Activated CD4-positive, alpha-beta memory T cell treated with anti-CD3 and anti-CD28 coated beads for 36 hours (primary cell): ENCODE data around the gene ADCK1. TPM values are rescaled to one million over a fixed set of nuclear protein-coding genes. Genes with fewer than 3 reads are reported as not detected.
A peak's percentile ranks its signal among the peaks of the same experiment; 100 is the strongest.

ENCODE experiments used
- CTCF ChIA-PET: fragments of 350-600 bp; sonication (Branson Sonifier 250); formaldehyde crosslinking; loops from one replicate; lab custom pipeline; 2021; ENCODE audit warnings: antibody characterized with exemption, inconsistent platforms; lab: Charles Lee
- POLR2A ChIA-PET: fragments of 350-600 bp; sonication (Branson Sonifier 250); formaldehyde crosslinking; loops from one replicate; lab custom pipeline; 2021; ENCODE audit warnings: antibody characterized with exemption; lab: Charles Lee
- DNase-seq: peaks from one replicate; pipeline ENCODE4 v3.0.0-alpha.2; 2020
- H3K27ac Mint-ChIP-seq: one replicate; pipeline ENCODE4 v1.8.0; 2021; ENCODE audit warnings: mixed read lengths
- H3K27me3 Mint-ChIP-seq: one replicate; pipeline ENCODE4 v1.8.0; 2021; ENCODE audit warnings: mixed read lengths
- H3K36me3 Mint-ChIP-seq: one replicate; pipeline ENCODE4 v1.8.0; 2021; ENCODE audit warnings: mixed read lengths
- H3K4me1 Mint-ChIP-seq: one replicate; pipeline ENCODE4 v1.8.0; 2021; ENCODE audit warnings: low read depth, mixed read lengths
- H3K4me3 Mint-ChIP-seq: one replicate; pipeline ENCODE4 v1.8.0; 2021; ENCODE audit warnings: mild to moderate bottlenecking, mixed read lengths
- H3K9me3 Mint-ChIP-seq: one replicate; pipeline ENCODE4 v1.8.0; 2021; ENCODE audit warnings: mixed read lengths
- intact Hi-C: fragments of 100-400 bp; cut with micrococcal nuclease; formaldehyde crosslinking; loops from one replicate; pipeline ENCODE4 v1.15.1; 2023
- total RNA-seq, 2 experiments: library from RNA; stranded (reverse); gene quantifications; one replicate each; pipeline ENCODE4 v1.2.3, GENCODE V29; 2021

ADCK1 gene
- total RNA-seq, 2 experiments from 2014 or later = 3.2 to 3.7 TPM

GRCh38 chr14:77849711-77850110 lies 49.8 kb downstream of the ADCK1 start:
- Mint-ChIP-seq H3K9me3 (no peaks in the 10 kb centered on the region), H3K4me3 (no peak overlapping the region), H3K4me1 (no peaks in the 10 kb centered on the region), H3K27me3 (no peaks in the 10 kb centered on the region), H3K27ac (no peak overlapping the region), H3K36me3 (no peaks in the 10 kb centered on the region)
- ChIA-PET CTCF (interaction anchor here (2.0 kb wide), 1 partner anchor 12 kb away, joined by 5 read pairs; no protein-coding TSS in a partner anchor), POLR2A (no interaction called here)
- no peak for DNase-seq
- intact Hi-C loops = no loop called here

GRCh38 chr14:77853919-77854318 lies 54.0 kb downstream of the ADCK1 start:
- DNase-seq = no peak
- Mint-ChIP-seq H3K9me3 (no peaks in the 10 kb centered on the region), H3K36me3 (no peaks in the 10 kb centered on the region), H3K27me3 (no peaks in the 10 kb centered on the region), H3K4me3 (no peak overlapping the region), H3K27ac (no peak overlapping the region), H3K4me1 (no peaks in the 10 kb centered on the region)
- intact Hi-C loops = no loop called here
- ChIA-PET POLR2A (no interaction called here), CTCF (interaction anchor here (1.9 kb wide), 1 partner anchor 8 kb away, joined by 6 read pairs; no protein-coding TSS in a partner anchor)

- Mint-ChIP-seq H3K36me3 (no peaks in the 10 kb centered on the region), H3K9me3 (no peaks in the 10 kb centered on the region), H3K4me1 (no peaks in the 10 kb centered on the region), H3K27ac (no peak overlapping the region), H3K27me3 (no peaks in the 10 kb centered on the region), H3K4me3 (no peak overlapping the region)
- intact Hi-C loops = no loop called here
- DNase-seq = no peak
- ChIA-PET CTCF (no interaction called here), POLR2A (no interaction called here)
Measured at GRCh38 chr14:77856941-77857340, 57.0 kb downstream of the ADCK1 start.

GRCh38 chr14:77859934-77860570 lies 60.1 kb downstream of the ADCK1 start:
- Mint-ChIP-seq H3K27ac (no peak overlapping the region), H3K36me3 (no peaks in the 10 kb centered on the region), H3K4me3 (no peak overlapping the region), H3K9me3 (no peaks in the 10 kb centered on the region), H3K27me3 (no peaks in the 10 kb centered on the region), H3K4me1 (no peaks in the 10 kb centered on the region)
- intact Hi-C loops = no loop called here
- ChIA-PET CTCF (interaction anchor here (0.8 to 4.9 kb wide), 5 partner anchors 10 to 739 kb away, joined by 4 to 35 read pairs (median 18); no protein-coding TSS in a partner anchor), POLR2A (no interaction called here)
- DNase-seq = no peak

GRCh38 chr14:77861201-77861600 lies 61.3 kb downstream of the ADCK1 start:
- Mint-ChIP-seq H3K4me3 (no peak overlapping the region), H3K36me3 (peaks cover 3% of the 10 kb centered on the region), H3K27ac (no peak overlapping the region), H3K9me3 (no peaks in the 10 kb centered on the region), H3K27me3 (no peaks in the 10 kb centered on the region), H3K4me1 (no peaks in the 10 kb centered on the region)
- intact Hi-C loops = no loop called here
- DNase-seq = no peak
- CTCF ChIA-PET = interaction anchor here (0.8 to 4.9 kb wide), 15 partner anchors 9 to 737 kb away, joined by 3 to 35 read pairs (median 5); no protein-coding TSS in a partner anchor
- POLR2A ChIA-PET = no interaction called here

GRCh38 chr14:77862154-77862786 lies 62.4 kb downstream of the ADCK1 start:
- intact Hi-C loops = loop anchor here (1.0 to 2.0 kb wide), 3 partner anchors 129 to 736 kb away; no protein-coding TSS in a partner anchor
- Mint-ChIP-seq H3K4me1 (no peaks in the 10 kb centered on the region), H3K4me3 (no peak overlapping the region), H3K27ac (no peak overlapping the region), H3K9me3 (no peaks in the 10 kb centered on the region), H3K27me3 (no peaks in the 10 kb centered on the region), H3K36me3 (peaks cover 3% of the 10 kb centered on the region)
- CTCF ChIA-PET = interaction anchor here (0.8 to 4.9 kb wide), 25 partner anchors 8 to 786 kb away, joined by 3 to 35 read pairs (median 4); no protein-coding TSS in a partner anchor
- DNase-seq = peak; percentile 82
- POLR2A ChIA-PET = no interaction called here

GRCh38 chr14:77864085-77864484 lies 64.2 kb downstream of the ADCK1 start:
- Mint-ChIP-seq H3K4me3 (no peak overlapping the region), H3K36me3 (peaks cover 3% of the 10 kb centered on the region), H3K4me1 (no peaks in the 10 kb centered on the region), H3K27me3 (no peaks in the 10 kb centered on the region), H3K9me3 (no peaks in the 10 kb centered on the region), H3K27ac (no peak overlapping the region)
- ChIA-PET CTCF (interaction anchor here (0.7 to 4.9 kb wide), 2 partner anchors 123 to 734 kb away, joined by 3 to 35 read pairs; no protein-coding TSS in a partner anchor), POLR2A (interaction anchor here (0.6 kb wide), 2 partner anchors 16 to 213 kb away, joined by 3 to 5 read pairs; no protein-coding TSS in a partner anchor)
- DNase-seq = no peak
- intact Hi-C loops = no loop called here

- POLR2A ChIA-PET = no interaction called here
- Mint-ChIP-seq H3K4me1 (no peaks in the 10 kb centered on the region), H3K27me3 (no peaks in the 10 kb centered on the region), H3K9me3 (no peaks in the 10 kb centered on the region), H3K4me3 (no peak overlapping the region), H3K27ac (no peak overlapping the region), H3K36me3 (peaks cover 3% of the 10 kb centered on the region)
- DNase-seq = no peak
- CTCF ChIA-PET = no interaction called here
- intact Hi-C loops = no loop called here
Measured at GRCh38 chr14:77864580-77864979, 64.7 kb downstream of the ADCK1 start.

- H3K36me3 Mint-ChIP-seq = peaks cover 3% of the 10 kb centered on the region
- no peak overlapping the region for H3K27ac Mint-ChIP-seq
- no peaks in the 10 kb centered on the region for H3K27me3 Mint-ChIP-seq
- CTCF ChIA-PET = no interaction called here
- DNase-seq = no peak
- H3K4me1 Mint-ChIP-seq = no peaks in the 10 kb centered on the region
- POLR2A ChIA-PET = no interaction called here
- intact Hi-C loops = no loop called here
- H3K9me3 Mint-ChIP-seq = no peaks in the 10 kb centered on the region
- no peak overlapping the region for H3K4me3 Mint-ChIP-seq
Measured at GRCh38 chr14:77865455-77865854, 65.5 kb downstream of the ADCK1 start.

- ChIA-PET CTCF (no interaction called here), POLR2A (no interaction called here)
- intact Hi-C loops = no loop called here
- DNase-seq = no peak
- Mint-ChIP-seq H3K4me1 (no peaks in the 10 kb centered on the region), H3K9me3 (no peaks in the 10 kb centered on the region), H3K27me3 (no peaks in the 10 kb centered on the region), H3K36me3 (peaks cover 3% of the 10 kb centered on the region), H3K4me3 (no peak overlapping the region), H3K27ac (no peak overlapping the region)
Measured at GRCh38 chr14:77866932-77867331, 67.0 kb downstream of the ADCK1 start.

GRCh38 chr14:77867476-77867875 lies 67.6 kb downstream of the ADCK1 start:
- CTCF ChIA-PET = no interaction called here
- H3K4me3 Mint-ChIP-seq = no peak overlapping the region

GRCh38 chr14:77868552-77869285 lies 68.8 kb downstream of the ADCK1 start:
- Mint-ChIP-seq H3K27ac (no peak overlapping the region), H3K9me3 (peaks cover 2% of the 10 kb centered on the region), H3K4me1 (no peaks in the 10 kb centered on the region), H3K4me3 (no peak overlapping the region), H3K27me3 (no peaks in the 10 kb centered on the region), H3K36me3 (peaks cover 7% of the 10 kb centered on the region)
- DNase-seq = no peak
- intact Hi-C loops = no loop called here
- ChIA-PET POLR2A (no interaction called here), CTCF (no interaction called here)

More at GRCh38 chr14:77867476-77867875, 67.6 kb downstream of the ADCK1 start:
- no peak overlapping the region for H3K27ac Mint-ChIP-seq
- POLR2A ChIA-PET = no interaction called here
- H3K36me3 Mint-ChIP-seq = peaks cover 6% of the 10 kb centered on the region
- no peaks in the 10 kb centered on the region for H3K4me1 Mint-ChIP-seq
- intact Hi-C loops = no loop called here
- H3K9me3 Mint-ChIP-seq = no peaks in the 10 kb centered on the region
- no peaks in the 10 kb centered on the region for H3K27me3 Mint-ChIP-seq
- DNase-seq = no peak
